SU-DHL-6 (cell line): Measurements from ENCODE around the gene CDH22.

Experiments used
- EZH2phosphoT487 ChIP-seq: fragments of 200-600 bp; sonication (generic), shearing (Covaris generic); conservative IDR thresholded peaks from 2 replicates; pipeline ENCODE4 v1.6.1; 2018; ENCODE audit warnings: mild to moderate bottlenecking, antibody characterized with exemption, low read length, moderate library complexity, mixed read lengths
- TF ChIP-seq, protein P1 (sequence below): fragments of 200-600 bp; sonication (generic); IDR thresholded peaks from one replicate; pipeline ENCODE4 v1.5.1; 2017; ENCODE audit warnings: antibody characterized with exemption, mild to moderate bottlenecking, low read length, moderate library complexity; ENCODE audit not compliant: insufficient read depth, poor library complexity, severe bottlenecking

DNA sequence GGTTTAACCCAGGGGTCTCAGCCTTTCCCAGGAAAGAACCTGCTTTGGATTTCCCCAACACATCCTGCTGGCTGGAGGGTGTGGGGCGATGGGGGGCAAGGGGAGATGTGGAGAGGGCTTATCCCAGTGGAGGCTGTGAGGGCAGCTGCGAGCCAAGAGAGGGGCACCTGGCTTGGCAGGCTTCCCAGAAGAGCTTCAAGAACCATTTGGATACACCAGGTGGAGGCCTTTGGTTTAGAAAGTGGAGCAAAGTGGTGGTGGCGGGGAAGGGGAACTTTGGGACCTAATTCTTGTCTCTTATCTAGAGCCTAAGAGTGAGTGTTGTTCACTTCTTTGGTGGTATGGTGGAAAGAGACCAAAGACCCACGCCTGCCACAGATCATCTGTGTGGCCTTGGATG lies 177.8 kb downstream of the CDH22 start:
- TF ChIP-seq, protein P1, sequence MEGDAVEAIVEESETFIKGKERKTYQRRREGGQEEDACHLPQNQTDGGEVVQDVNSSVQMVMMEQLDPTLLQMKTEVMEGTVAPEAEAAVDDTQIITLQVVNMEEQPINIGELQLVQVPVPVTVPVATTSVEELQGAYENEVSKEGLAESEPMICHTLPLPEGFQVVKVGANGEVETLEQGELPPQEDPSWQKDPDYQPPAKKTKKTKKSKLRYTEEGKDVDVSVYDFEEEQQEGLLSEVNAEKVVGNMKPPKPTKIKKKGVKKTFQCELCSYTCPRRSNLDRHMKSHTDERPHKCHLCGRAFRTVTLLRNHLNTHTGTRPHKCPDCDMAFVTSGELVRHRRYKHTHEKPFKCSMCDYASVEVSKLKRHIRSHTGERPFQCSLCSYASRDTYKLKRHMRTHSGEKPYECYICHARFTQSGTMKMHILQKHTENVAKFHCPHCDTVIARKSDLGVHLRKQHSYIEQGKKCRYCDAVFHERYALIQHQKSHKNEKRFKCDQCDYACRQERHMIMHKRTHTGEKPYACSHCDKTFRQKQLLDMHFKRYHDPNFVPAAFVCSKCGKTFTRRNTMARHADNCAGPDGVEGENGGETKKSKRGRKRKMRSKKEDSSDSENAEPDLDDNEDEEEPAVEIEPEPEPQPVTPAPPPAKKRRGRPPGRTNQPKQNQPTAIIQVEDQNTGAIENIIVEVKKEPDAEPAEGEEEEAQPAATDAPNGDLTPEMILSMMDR, result no peak
- TF ChIP-seq EZH2phosphoT487, result no peak
